HG02571 (cell line): ENCODE data around the gene GHRL.

Experiments used
- ATAC-seq: cut with Tn5 transposase; IDR thresholded peaks from one replicate; pipeline ENCODE4 v1.9.1; 2021; ENCODE audit warnings: mild to moderate bottlenecking, moderate library complexity; ENCODE audit not compliant: unreplicated experiment

Gene GHRL

DNA sequence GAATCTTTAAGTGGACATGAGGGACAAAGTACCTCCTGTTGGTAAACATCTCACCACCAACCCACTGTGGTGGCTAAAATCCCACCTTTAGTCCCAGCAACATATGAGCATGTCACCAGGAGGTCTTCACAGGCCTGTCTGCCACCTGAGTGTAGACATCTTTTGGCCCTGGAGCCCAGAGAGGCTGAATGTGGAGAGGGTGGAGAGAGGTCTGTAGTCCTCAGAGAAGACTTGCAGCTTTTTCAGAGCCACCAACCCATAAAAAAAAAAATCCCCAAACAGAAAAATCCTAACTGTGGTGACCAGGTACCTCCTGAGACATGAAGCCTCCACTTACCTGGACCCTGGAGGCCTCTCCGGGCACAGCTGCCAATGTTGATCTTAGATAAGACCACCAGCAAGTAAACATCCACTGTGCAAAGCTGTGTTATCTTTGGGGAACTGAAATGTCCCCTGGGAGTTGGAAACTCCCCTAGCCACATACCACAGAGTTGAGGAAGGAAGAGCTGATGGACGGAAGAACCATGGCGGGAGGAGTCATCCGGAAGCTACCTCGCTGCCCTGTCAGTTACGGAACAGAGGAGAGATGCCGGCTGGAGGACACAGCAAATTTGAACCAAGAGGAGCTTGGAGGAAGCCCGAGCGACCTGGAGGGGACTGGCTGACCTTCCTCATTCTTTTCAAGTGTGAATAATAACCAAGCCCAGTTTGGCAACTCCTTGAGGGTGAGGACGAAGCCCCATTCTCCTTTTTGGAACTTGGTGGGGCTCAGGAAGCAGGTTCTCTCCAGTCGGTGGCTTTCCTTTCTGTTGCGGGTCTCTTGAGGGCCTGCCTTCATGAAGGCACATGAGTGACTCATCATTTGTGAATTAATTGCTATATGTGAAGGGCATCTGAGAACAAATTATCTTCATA lies at the start of gene GHRL:
Gene GHRL (minus strand): TSS at position 443 of the 915 bp plus-strand sequence. CDS start 2,767 bp downstream, outside the sequence.
- peak; percentile 74 for ATAC-seq

GRCh38 chr3:10341901-10342398 lies 49.2 kb upstream of the GHRL start:
- ATAC-seq = no peak

GRCh38 chr3:10340476-10340875 lies 47.7 kb upstream of the GHRL start:
- no peak for ATAC-seq

- ATAC-seq = no peak
Observed at GRCh38 chr3:10340046-10340445, 47.3 kb upstream of the GHRL start.

DNA sequence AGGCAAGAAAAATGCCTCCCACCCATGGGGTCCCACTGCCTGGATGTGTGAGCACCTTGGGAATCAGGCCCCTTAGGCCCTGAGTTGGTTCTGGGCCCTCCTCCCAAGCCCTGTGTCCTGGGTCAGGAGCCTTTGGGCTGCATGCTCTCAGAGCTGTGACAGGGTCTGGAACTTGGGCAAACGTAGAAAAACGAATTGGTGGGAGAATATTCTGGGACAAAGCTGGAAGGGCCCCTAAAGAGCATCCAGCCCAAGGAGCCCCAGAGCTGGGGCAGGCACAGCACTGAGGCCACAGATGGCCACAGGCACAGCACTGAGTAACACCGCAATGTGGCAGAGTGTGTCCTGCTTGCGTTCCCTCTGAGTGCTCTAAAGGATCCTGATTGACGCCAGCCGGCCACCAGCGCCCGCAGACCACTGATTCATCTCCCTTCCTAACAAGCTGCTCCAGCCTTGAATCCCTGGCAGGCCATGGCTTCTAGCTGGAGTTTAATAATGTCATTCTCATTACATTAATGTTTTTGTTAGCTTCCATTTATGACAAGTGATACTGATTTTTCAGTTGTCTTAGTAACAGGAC lies 46.7 kb upstream of the GHRL start:
- no peak for ATAC-seq

DNA sequence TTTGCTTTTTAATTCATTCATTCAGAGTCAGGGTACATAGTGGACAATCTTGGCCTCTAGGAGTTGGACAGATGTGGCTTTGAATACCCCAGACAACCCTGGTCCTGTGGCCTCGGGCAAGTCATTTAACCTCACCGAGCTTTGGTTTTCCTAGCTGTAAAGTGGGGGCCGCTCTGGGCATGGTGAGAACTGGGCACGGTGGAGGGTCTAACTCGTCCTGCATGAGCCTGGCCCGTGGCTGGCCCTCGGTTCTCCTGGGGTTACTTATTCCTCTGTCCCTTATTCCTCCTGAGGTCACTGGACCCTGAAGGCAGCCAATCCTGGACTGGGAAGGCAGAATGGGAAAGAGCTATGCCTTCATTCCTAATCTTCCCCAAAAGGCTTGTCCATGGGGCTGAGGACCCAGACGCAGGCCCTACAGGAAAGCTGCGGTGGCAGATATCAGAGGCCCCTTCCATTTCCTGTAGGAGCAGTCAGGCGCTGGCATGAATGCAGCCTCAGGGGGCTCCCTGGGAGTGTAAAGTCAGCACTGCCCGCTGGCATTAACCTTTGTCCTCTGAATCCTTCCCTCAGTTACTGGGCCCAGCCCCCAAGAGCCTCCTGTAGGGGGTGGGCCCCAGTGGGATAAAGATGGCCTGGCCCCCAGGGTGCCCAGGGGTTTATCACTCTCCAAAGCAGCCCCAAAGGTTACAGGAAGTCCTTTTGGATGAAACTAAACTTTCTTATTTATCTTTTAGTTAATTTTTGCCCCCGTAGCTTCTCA lies 46.0 kb upstream of the GHRL start:
- no peak for ATAC-seq

DNA sequence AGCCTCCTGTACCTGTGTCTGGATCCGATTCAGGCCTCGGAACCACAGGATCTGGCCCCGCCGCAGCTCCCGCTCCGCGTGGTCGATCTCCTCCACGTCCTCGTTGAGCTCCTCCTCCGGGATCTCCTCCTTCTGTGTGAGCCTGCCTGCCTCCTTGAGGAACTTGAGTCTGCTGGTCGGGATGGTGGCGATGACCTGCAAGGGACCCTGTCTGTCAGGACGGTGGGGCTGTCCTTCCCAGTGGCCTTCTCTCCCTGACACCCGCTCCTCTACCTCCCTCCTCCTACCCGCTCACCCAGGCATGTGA lies 45.4 kb upstream of the GHRL start:
- ATAC-seq = no peak

DNA sequence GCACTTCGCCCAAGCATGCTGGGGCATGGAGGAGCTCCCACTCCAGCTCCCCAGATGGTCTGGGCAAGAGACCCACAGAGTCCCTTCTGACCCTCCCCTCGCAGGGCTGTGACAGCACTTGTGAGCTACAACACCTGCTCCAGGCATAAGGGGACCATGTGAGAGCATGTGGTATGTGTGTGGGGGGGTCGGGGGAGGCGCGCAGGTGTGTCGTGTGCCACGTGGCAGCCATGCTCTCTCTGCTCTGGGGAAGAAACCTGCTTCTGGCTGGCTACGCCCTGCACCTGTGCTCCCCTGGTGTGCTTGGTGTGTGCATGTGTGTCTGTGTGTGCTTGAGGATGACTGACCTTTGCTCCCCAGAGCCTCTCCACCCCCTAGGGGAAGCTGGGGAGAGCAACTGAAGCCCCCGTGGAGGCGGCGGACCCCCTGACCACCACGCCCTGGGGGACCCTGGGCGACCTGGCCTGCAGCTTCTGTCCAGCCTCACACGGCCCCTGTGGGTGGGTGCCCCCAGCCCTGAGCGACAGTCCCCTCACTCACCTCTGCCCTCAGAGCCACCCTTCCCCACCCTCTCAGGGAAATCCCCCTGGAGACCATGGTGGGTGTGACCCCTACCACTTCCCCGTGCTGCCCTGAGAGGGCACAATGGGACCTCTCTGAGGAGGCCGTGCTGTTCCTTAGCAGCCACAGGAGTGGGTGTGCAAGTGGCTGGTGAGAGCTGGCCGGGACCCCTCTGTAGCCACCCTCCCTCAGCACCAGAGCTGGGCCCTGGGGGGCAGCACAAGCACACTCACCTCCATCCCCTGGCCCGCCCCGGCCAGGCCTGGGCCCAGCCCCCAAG lies 44.8 kb upstream of the GHRL start:
- no peak for ATAC-seq

GRCh38 chr3:10336761-10337160 lies 44.0 kb upstream of the GHRL start:
- ATAC-seq = no peak

DNA sequence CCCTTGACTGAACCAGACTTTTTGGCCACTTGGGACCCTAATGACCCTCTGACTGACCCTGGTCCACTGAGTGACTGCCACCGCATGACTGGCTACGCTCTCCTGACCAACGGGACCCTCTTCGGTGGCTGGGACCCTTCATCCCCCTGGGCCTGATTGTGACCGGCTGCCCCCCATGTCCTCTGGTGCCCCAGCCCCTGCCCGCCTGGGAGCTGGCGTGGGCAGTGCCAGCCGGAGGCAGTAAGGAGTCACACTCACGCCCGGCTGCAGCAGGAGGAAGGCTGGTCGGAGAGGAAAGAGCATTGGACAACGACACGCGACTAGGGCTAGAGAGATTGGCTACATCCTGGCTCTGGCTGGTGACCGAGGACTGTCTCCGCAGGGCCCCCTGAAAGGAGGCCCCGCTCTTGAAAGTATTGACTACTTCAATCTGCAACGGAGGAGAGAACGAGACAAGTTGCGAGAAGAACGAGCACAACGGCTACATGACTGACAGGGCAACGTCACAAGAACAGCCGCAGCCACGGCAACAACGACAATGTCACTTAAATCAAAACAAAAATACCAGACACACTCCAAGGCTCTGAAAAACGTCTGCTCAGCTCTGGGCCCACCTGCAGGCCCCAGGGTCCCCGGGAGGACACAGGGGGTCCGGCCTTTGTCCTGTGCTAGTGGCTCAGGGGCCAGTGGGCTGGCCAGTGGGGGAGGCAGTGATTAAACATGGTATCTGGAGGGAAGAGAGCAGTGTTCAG lies 43.3 kb upstream of the GHRL start:
- no peak for ATAC-seq

GRCh38 chr3:10335190-10335738 lies 42.5 kb upstream of the GHRL start:
- ATAC-seq = no peak

DNA sequence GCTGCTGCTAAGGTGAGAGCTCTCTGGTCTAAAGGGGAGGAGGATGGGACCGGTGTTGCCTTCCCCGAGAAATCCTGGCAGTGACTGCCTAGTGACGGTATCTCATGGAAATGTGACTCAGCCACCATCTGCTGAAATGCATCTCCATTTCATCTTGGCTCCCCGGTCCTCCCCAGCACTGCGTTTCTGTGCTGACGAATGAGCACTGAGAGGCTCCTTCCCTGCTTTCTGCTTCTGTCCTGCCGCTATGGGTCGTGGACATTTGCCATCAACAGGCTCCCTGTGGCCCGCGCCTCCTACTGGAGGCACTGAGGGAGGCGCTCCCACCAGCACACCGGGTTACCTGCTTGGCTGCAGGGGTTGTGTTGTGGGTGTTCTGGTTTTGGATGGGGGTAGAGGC lies 41.7 kb upstream of the GHRL start:
- no peak for ATAC-seq

DNA sequence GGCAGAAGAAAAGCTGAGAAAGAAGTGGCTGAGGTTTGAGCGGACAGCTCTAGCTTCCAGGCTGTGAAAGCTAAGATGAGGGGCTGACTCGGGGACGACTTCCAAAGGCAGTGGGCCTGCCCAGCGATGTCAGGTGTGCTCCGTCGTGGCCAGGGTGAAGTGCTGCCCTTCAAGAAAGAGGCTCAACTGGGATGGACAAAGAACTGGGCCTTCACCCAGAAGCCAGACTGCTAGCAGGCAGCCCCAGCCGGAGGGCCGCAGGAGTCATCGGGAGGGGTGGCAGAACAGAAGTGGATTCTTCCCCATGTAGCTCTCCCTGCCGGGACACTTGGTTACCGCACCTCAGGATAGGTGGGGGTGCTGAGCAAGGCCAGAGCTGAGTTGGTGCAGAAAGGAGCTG lies 41.3 kb upstream of the GHRL start:
- no peak for ATAC-seq

GRCh38 chr3:10333349-10333650 lies 40.6 kb upstream of the GHRL start:
- ATAC-seq = no peak

GRCh38 chr3:10332481-10333348 lies 40.0 kb upstream of the GHRL start:
- no peak for ATAC-seq

GRCh38 chr3:10331320-10331719 lies 38.6 kb upstream of the GHRL start:
- ATAC-seq = no peak

GRCh38 chr3:10330319-10330718 lies 37.6 kb upstream of the GHRL start:
- no peak for ATAC-seq

- ATAC-seq = no peak
Observed at GRCh38 chr3:10329495-10330015, 36.8 kb upstream of the GHRL start.
